Activated gamma-delta T cell (primary cell): ENCODE data around the gene TGM4.
A peak's percentile ranks its signal among the peaks of the same experiment; 100 is the strongest.
"Not testable (repeated sequence)": the region's sequence is repeated elsewhere in the genome, so short reads cannot be mapped to it uniquely, and the experiment has no call there.

Experiments used
- DNase-seq: peaks from one replicate; lab custom pipeline; 2025; lab: John Stamatoyannopoulos, UW
- total RNA-seq, 2 donors: gene quantifications; one replicate each; lab custom pipeline; 2026; lab: John Stamatoyannopoulos, UW

The TGM4 gene
- total RNA-seq: 0 to 0.10 reads per million in 2 donors

DNA sequence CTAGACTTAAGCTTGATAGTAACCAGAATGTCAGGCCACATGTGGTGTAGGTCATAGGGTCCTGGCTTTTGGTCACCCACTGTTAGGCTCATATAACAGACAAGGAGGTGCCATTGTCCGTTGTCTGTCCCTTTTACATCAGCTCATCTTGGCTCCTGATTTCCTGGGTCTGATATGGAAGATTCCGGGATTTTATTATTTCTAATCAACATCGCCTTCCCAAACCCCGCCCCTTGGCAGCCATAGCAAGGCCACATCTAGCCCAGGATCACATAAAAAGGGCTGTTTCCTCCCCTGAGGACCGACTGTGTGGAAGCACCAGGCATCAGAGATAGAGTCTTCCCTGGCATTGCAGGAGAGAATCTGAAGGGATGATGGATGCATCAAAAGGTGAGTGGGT is at the start of gene TGM4:
Gene TGM4 (plus strand): TSS at position 301 of the 400 bp plus-strand sequence. CDS start 71 bp downstream, at position 372.
- DNase-seq: no peak

DNA sequence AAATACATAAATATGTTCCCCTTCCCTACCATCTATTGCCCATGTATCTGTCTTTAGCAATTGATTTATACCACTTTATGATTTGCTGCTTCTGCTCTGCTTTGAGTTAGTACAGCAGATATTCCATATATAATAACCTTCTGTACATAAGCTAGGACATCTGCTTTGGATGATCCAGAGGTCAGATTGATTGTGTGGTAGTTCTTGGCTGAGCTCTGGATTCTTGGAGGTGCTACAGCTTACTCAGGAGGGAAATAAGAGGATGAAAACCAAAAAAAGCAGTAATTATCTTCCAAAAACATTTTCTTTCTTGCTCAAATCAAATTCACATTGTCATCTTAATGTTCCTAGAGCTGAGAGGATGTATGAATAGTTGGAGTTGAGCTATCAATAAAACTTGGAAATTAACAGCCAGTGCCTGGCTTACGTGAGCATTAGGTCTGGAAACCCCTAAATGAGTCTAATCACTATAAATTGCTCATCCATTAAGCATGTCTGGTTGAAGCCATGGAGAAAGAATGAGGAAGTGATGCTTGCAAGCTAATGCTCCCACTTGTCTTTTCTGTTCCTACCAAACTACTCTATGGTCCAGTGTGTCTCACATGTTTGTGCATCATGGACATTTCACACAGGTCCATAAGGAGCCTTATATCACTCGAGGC is 49.0 kb upstream of the TGM4 start:
- no peak for DNase-seq

GRCh38 chr3:44827196-44827595 is 47.2 kb upstream of the TGM4 start:
- DNase-seq: no peak

GRCh38 chr3:44831232-44831631 is 43.2 kb upstream of the TGM4 start:
- DNase-seq: no peak

DNA sequence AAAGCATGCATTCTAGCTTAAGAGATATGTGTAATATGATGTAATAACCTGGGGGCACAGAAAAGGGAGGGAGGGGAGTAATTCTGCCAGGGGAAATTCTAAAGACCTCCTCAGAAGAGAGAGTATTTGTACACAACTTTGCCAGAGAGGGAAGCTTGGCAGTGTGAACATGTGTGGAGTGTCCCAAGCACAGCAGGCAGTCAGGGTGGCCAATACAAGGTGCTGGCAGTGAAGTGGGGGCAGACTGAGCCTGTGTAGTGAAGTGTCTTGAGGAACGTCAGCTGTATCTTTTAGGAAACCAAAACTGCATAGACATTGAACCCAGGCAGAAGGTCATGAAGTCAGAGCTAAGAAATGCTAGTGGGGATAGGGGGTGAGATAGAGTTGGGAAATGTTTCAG is 42.4 kb upstream of the TGM4 start:
- no peak for DNase-seq

- no peak for DNase-seq
Measured at GRCh38 chr3:44832965-44833364, 41.4 kb upstream of the TGM4 start.

DNA sequence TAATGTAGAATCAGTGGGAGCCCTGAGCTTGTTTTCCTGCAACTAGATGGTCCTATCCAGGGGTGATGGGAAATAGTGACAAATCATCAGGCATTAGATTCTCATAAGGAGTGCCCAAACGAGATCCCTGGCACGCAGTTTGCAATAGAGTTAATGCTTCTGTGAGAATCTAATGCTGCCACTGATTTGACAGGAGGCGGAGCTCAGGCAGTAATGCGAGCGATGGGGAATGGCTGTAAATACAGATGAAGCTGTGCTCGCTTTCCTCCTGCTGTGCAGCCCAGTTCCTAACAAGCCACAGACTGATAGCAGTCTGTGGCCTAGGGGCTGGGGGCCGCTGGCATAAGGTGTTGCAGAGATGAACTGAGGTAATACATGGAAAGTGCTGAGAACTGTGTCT is 41.0 kb upstream of the TGM4 start:
- DNase-seq: no peak

GRCh38 chr3:44835684-44836083 is 38.7 kb upstream of the TGM4 start:
- no peak for DNase-seq

DNA sequence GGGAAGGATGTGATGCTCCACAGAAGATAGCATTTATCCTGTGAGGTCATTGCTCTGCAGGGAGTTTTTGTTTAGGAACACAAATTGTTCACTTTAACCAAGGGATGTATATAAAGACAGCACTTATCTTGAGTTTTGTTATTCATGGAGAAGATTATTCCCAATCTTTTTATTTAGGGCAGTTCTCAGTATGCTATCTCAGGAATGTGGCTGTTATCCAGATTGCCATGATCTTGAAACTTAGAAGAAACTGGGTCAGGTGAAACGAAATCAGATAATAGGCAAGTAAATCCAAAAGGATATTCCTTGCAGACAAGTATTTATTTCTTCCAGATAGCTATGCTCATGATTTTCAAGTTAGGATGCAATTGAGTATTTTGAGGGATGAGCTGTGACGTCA is 32.0 kb upstream of the TGM4 start:
- no peak for DNase-seq

DNA sequence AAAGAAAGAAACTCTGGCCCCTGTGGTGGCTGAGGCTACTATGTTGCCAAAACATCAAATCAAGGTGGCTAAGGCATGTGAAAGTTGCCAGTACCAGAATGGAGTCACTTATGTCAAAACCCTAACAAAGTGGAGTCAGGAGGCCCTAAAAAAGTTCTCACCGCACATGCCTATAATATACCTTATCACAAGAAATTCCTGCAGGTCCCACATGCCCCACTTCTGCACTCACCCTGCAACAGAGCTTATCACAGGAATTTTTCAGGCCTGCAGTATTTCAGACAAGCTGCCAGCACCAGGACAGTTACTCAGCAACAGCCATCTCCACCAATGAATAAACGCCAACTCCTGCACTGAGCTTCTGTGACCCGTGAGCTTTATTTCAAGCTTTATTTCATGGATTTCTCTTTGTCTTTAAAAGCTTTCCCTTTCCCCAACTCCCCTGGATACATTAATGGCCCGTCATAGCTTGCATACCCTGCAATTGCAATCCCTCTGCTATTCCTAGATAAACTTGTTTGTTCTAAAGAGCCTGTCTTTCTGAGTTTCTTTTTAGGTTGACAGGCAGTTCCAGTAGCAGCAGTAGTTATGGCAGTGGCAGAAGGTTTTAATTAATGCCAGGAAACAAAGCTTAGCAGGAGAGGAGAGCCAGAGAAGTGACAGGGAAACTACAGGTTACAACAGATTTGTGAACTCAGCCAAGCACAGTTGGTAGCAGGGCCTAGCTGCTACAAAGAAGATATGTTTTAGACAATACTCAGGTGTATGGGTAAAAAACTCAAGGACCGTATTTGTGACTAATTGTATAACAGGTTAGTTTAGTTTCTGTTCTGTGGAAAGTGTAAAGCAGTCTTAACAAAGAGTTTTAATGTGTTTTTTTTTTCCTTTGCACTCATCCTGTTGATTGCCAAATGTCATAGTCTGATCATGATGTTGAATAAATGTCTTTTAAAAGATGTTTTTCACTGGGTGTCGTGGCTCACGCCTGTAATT is 28.6 kb upstream of the TGM4 start:
- DNase-seq: no peak

- no peak for DNase-seq
Measured at GRCh38 chr3:44848634-44849033, 25.8 kb upstream of the TGM4 start.

- DNase-seq: not testable (repeated sequence)
Measured at GRCh38 chr3:44856663-44857062, 17.7 kb upstream of the TGM4 start.

GRCh38 chr3:44860117-44860516 is 14.3 kb upstream of the TGM4 start:
- DNase-seq: no peak

DNA sequence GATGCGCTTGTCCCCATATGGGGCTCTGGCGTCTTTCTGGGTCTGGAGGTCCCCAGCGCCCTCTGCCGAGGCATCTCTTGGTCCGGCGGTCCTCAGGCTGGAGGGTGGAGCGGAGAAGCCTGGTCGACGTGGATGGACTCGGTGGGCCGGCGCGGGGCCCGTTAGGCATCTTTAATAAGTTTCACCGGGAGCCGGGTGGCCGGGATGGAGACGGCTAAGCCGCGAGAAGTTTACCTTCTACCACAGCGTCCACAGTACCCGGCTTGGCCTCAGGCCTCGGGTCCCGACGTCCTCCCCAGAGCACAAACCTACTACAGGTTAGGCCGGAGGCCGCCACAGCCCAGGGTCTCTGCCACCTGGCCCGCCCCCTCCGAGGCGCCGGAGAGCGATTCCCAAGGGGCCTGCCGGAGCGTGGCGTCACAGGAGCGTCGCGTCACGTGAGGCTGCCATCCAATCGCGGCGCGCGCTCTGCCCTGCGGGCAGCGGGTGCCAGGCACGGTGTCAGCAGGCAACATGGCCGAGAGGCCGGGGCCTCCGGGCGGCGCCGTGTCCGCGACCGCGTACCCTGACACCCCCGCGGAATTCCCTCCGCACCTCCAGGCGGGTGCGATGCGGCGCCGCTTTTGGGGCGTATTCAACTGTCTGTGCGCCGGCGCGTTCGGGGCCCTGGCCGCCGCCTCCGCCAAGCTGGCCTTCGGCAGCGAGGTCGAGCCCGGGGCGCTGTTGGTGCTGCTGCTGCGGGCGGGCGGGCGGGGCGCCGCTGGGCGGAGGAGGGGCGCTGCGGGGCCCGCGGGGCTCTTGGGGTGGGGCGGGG is 12.8 kb upstream of the TGM4 start, which contains the start of gene TMEM42:
Gene TMEM42 (plus strand): TSS at position 501 of the 814 bp plus-strand sequence. CDS start 13 bp downstream, at position 514.
- peak; percentile 83 for DNase-seq

DNA sequence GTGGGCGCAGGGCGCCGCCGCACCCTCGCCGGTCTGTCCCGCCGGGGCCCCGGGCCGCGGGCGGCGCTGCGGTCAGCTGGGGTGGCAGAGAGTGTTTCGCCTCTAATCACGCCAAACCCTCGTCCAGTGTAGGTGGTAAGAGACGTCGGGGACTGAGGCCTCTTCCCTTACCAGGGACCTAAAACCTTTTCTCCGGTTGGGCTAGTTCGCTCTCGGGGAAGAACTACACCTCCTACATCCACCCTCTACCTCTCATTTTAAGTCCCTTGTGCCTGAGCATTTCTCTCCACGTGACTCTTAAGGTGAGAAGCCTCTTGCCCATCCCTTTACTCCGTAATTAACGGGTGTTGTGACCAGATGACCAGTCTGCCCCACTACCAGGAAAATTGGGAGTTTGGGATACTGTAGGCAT is 12.2 kb upstream of the TGM4 start:
- no peak for DNase-seq

DNA sequence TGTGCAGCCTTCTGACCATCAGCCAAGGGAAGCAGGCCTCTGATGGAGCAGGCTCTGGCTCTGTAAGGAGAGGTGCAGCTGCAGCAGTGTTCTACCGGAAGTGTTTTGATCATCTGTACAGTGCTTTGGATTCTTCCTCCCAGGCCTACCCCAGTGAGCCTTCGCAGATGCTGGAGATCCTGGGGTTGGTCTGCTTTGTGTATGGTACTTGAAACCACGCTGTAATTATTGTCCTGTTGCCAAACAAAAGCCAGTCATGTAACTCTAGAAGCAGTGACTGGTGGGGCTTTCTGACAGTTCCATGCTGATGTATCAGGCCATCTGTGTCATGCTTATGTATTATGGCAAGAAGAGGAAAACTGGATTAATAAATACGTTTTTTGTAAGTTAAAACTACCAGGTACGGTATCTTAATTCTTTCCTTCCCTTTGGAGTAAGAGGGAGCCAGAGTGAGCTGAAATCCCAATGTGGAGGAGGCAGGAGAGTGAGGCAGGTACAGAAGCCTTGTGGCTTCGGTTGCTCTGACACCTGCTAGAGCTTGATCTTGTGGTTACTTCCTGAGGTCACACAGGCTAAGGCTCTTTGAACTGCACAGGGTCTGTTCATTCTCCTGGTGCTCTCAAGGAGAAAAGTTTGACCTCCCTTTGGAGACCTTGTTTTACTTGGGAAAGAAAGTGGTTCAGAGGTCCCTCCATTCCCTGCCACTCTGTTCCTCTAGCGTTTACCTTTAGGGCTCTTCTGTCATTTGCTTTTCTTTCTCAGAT is 9.0 kb upstream of the TGM4 start:
- DNase-seq: no peak

GRCh38 chr3:44867421-44868111 is 6.8 kb upstream of the TGM4 start:
- DNase-seq: no peak

DNA sequence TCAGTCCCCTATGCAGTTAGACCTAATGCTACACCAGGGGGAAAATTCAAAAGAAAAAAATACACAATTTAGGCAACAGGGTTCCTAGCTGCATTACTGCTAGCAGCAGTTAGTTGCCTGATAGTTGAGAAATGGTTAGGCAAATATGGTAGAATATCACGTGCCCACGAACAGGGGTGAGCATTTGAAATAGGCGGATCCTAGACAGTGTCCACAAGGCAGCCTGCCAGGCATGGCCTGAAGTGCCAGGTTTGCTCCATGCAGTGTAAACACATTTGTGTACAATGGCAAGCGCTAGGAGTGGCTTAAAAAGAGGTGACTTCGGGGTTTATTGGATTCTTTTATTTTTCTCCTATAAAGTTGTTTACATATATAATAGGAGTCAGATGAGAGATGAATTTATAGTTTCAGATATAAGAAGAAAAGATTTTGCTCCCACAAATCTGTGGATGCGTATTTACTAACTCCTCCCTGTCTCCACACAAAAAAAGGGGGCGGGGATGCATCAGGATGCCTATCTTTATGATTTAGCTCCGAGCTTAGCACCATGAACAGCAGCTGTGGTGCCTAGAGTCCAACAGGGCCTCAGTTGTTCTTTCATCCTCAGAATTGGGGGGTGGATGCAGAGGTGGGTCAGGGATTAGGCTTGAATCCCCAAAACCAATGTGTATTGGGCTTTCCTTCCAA is 3.9 kb upstream of the TGM4 start:
- no peak for DNase-seq

DNA sequence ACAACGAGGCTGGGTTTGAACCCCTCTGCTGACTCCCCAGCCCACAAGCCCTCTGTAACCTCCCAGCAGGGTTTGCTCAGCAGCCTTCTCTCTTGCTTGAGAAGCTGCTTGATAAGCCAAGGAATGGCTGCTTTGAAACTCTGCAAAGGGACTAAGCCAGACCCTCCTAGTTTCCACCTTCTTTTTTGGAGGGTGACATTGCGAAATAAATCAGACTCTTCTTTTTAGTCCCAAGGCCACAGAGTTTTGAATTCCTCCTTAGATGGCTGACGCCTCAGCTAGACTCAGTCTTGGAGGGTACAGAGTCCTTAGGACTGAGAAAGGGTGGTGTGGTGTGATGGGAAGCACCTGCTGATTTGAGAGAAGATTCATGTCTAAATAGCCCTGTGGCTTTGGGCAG is 1.2 kb downstream of the TGM4 start:
- no peak for DNase-seq

DNA sequence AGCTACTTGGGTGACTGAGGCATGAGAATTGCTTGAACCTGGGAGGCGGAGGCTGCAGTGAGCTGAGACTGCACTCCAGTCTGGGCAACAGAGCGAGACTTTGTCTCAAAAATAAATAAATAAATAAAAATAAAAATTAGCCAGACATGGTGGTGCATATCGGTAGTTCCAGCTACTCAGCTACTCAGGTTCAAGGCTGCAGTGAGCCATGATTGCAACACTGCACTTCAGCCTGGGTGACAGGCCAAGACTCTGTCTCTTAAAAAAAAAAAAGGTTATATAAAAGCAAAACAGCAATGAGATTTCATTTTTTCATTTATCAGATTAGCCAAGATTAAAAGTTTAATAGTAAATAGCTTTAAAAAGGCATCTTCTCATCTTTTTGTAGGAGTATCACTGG is 2.9 kb downstream of the TGM4 start:
- no peak for DNase-seq
